ENCODE data around the gene VAV2.

The VAV2 gene

DNA sequence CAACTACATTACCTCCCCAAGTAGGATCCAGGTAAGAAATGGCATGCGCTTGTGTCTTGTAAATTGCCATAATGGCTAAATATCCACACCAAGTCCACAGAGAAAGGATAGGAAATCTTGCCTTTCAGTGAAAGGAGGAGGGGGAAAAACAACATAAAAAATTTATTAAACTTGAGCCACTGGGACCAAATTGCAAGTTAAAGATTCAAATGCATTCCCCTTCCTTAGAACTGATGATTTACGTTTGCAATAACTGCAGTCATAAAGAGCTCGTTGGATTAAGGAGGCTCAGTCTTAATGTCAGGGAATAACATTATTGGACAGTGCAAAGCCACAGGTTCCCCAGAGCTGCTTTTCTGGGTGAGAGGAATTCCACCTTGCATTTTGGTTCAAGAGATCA, 161.4 kb downstream of the VAV2 start:
- H3K4me3 ChIP-seq (ENCODE audit: low read depth, low read length), result no peak overlapping the region
- TF ChIP-seq, protein P1, sequence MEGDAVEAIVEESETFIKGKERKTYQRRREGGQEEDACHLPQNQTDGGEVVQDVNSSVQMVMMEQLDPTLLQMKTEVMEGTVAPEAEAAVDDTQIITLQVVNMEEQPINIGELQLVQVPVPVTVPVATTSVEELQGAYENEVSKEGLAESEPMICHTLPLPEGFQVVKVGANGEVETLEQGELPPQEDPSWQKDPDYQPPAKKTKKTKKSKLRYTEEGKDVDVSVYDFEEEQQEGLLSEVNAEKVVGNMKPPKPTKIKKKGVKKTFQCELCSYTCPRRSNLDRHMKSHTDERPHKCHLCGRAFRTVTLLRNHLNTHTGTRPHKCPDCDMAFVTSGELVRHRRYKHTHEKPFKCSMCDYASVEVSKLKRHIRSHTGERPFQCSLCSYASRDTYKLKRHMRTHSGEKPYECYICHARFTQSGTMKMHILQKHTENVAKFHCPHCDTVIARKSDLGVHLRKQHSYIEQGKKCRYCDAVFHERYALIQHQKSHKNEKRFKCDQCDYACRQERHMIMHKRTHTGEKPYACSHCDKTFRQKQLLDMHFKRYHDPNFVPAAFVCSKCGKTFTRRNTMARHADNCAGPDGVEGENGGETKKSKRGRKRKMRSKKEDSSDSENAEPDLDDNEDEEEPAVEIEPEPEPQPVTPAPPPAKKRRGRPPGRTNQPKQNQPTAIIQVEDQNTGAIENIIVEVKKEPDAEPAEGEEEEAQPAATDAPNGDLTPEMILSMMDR (IDR thresholded peaks at IDR 0.05; ENCODE audit: insufficient read depth, low read depth, low read length, missing control alignments), result no peak

DNA sequence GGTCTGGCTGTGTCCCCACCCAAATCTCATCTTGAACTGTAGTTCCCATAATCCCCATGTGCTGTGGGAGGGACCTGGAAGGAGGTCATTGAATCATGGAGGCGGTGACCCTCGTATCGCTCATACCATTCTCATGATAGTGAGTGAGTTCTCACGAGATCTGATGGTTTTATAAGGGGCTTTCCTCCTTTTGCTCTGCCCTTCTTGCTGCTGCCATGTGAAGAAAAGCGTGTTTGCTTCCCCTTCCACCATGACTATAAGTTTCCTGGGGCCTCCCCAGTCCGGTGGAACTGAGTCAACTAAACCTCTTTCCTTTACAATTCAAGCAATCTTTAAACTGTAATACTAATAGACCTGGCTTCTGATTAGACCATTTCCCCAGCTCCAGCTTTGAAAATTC, 161.8 kb downstream of the VAV2 start:
- TF ChIP-seq, protein P1 (IDR thresholded peaks at IDR 0.05; ENCODE audit: insufficient read depth, low read depth, low read length, missing control alignments), result no peak
- H3K4me3 ChIP-seq (ENCODE audit: low read depth, low read length), result no peak overlapping the region
- DNase-seq (ENCODE audit: low read depth), result no peak

More for the DNA sequence above, 161.4 kb downstream of the VAV2 start:
- no peak for DNase-seq (ENCODE audit: low read depth)

DNA sequence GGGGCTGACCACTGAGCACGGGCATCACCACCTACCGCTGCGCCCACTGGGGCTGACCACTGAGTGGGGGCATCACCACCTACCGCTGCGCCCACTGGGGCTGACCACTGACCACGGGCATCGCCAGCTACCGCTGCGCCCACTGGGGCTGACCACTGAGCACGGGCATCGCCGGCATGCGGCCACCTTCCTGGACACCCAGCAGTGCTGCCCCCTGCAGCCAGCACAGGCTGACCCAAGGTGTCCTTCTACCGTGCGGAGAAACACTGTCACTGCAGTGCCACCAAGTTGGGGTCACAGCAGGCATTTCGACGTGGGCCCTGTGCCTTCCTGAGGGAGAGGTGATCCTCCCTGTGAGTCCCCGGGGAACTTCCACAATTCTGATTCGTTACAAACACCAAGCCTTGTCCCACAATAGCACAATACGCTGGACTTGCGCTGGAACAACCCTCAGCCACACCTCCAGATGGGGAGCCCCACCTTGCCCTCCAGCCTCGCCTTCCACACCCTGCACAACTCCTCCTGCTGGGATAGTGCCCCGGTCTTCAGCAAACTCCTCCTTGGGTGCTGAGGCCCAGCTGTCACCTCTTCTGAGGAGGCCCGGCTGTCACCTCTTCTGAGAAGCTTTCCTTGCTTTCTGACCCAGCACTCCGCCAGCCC, 163.7 kb downstream of the VAV2 start:
- no peak overlapping the region for H3K4me3 ChIP-seq (ENCODE audit: low read depth, low read length)
- TF ChIP-seq, protein P1 (IDR thresholded peaks at IDR 0.05; ENCODE audit: insufficient read depth, low read depth, low read length, missing control alignments), result no peak
- no peak for DNase-seq (ENCODE audit: low read depth)

DNA sequence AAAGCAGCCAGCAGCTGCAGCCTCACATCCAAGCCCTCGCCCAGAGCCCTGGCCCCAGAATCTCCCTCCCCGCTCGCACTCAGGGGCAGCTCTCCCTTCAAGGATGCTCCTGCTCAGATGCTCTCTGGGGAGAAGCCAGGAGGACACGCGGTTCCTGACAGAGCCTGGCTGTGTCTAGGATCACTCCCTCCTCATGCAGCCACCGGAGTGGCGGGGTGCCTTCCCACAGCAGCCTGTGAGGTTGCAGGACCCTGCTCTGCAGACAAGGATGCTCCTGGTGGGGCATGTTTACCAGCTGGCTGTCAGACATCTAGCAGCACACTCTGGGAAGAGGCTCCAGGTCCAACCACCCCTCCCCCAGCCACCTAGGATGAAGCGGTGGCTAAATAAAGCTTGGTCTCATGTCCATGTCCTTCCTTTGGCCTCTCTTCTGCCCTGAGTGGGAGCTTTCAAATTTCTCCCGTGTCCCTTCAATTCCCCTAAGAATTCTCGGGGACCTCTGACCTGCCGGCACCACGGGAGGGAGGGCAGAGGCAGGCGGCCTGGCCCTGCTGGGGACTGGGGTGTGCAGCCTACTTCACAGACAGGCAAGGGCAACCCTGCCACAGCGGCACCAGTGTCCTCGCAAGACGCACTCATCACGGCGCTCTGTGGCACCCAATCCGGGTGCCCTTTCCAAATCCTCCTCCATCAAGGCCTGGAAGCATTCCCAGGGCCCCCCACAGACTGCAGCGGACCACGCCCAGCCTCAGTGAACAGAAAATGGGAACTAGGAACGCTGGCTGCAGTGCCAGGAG, 165.6 kb downstream of the VAV2 start:
- no peak overlapping the region for H3K4me3 ChIP-seq (ENCODE audit: low read depth, low read length)
- DNase-seq (ENCODE audit: low read depth), result no peak
- TF ChIP-seq, protein P1 (IDR thresholded peaks at IDR 0.05; ENCODE audit: insufficient read depth, low read depth, low read length, missing control alignments), result no peak

DNA sequence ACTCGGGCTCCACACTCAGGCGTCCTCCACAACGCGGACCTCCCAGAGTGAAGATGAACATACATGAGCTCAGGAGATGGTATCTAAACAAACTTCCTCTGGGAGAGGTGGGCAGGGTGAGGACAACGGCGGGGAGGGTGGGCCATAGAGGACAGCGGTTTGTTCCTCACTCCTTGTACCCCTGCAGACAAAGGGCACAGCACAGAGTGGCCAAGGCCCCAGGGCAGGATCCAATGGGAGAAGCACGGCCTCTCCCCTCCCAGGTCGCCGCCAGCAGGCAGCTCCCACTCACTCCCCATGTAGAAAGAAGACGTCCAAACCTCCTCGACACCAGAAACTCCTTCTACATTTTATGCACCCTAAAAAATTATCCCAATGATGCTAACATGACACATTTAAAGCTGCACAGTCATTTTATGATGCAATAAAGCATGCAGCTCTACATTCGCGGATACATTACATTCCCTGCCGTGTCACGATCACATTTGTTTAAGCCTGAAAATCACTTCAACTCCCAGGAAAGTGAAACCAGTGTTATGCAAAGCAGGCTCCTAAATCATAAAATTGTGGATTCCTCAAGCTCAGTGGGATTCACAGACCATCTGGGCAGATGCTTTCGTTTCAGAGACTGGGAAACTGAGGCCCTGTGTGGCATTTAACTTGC, 166.4 kb downstream of the VAV2 start:
- DNase-seq (ENCODE audit: low read depth), result no peak
- H3K4me3 ChIP-seq (ENCODE audit: low read depth, low read length), result no peak overlapping the region
- TF ChIP-seq, protein P1 (IDR thresholded peaks at IDR 0.05; ENCODE audit: insufficient read depth, low read depth, low read length, missing control alignments), result no peak

DNA sequence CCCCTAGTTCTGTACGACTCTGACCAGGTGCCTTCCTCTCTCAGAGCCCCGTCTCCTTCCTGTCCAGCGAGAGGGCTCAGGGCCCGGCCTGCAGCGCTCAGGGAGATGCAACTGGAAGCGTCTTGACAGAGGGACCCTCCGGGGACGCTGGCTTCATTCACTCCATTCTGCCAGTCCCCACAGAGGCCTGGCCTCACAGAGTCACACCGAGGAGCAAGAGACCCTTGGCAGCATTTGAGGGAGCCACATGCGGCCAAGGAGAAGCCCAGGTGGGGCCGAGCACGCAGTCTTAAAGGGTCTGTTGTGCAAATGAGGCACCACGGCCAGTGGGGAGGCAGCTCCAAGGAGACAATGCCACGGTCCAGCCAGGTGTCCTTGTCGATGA, 167.3 kb downstream of the VAV2 start:
- DNase-seq (ENCODE audit: low read depth), result no peak
- TF ChIP-seq, protein P1 (IDR thresholded peaks at IDR 0.05; ENCODE audit: insufficient read depth, low read depth, low read length, missing control alignments), result no peak
- H3K4me3 ChIP-seq (ENCODE audit: low read depth, low read length), result no peak overlapping the region
